ENCODE data around the gene S100A8. TPM values are rescaled to one million over a fixed set of nuclear protein-coding genes. Genes with fewer than 3 reads are reported as not detected.

S100A8 gene
- polyA plus RNA-seq, 3 donors, result 4,193 to 30,135 (median 27,689) TPM

GRCh38 chr1:153364766-153365666 lies 25.9 kb downstream of the S100A8 start:
- WGBS (ENCODE audit: insufficient coverage), result 41% methylated on average over 7 of the region's 12 CpGs
- H3K27ac Mint-ChIP-seq, result peak overlapping the region; percentile 68 to 98 (median 94)

More at GRCh38 chr1:153364766-153365666, 25.9 kb downstream of the S100A8 start:
- Mint-ChIP-seq H3K27me3 (ENCODE audit: low read depth in 3 of 3) (peaks cover 0 to 1% (median 0%) of the 10 kb centered on the region in 3 donors), H3K4me1 (peaks cover 99% of the 10 kb centered on the region), H3K36me3 (peaks cover 13 to 23% of the 10 kb centered on the region in 2 donors), H3K9me3 (peaks cover 0 to 2% (median 0%) of the 10 kb centered on the region in 7 donors), H3K4me3 (peak overlapping the region; percentile 13 to 19)
- H2AFZ ChIP-seq (ENCODE audit: insufficient read depth, low read depth, low read length, poor library complexity, severe bottlenecking), result no peak overlapping the region
- H3K36me3 ChIP-seq (replicated peaks in 1 of 2; ENCODE audit: control insufficient read depth in 1 of 2, insufficient read depth in 2 of 2, low read length in 2 of 2), result peaks cover 10 to 12% of the 10 kb centered on the region in 2 donors
- intact Hi-C loops (cut with micrococcal nuclease), result loop anchor here (1.0 to 10.0 kb wide), 2 partner anchors 9 to 210 kb away; no protein-coding TSS in a partner anchor
- peaks cover 98 to 100% of the 10 kb centered on the region in 2 donors for H3K4me1 ChIP-seq (ENCODE audit: control insufficient read depth in 1 of 2, insufficient read depth in 2 of 2, low read length in 2 of 2)
- no peaks in the 10 kb centered on the region for H3K9me3 ChIP-seq (replicated peaks in 1 of 2; ENCODE audit: control insufficient read depth in 1 of 2, insufficient read depth in 1 of 2, low read length in 2 of 2)
- H3K27me3 ChIP-seq (ENCODE audit: control insufficient read depth in 2 of 2, insufficient read depth in 2 of 2, low read length in 2 of 2), result no peaks in the 10 kb centered on the region
- peak overlapping the region; percentile 32 for H3K4me2 ChIP-seq (replicated peaks; ENCODE audit: extremely low read depth, low read length, poor library complexity, severe bottlenecking)
- H4K20me1 ChIP-seq (ENCODE audit: insufficient read depth, low read length), result peaks cover 17% of the 10 kb centered on the region
- TF ChIP-seq CTCF (IDR thresholded peaks at IDR 0.05), result no peak
- H3K4me3 ChIP-seq (replicated peaks in 1 of 3; ENCODE audit: low read depth in 2 of 3, low read length in 3 of 3), result peak overlapping the region in 1 of 3 experiments; percentile 24
- H3K79me2 ChIP-seq (ENCODE audit: insufficient read depth, low read length), result peaks cover 56% of the 10 kb centered on the region
- no peak overlapping the region for H3K9ac ChIP-seq (ENCODE audit: insufficient read depth, low read length, poor library complexity, severe bottlenecking)
- H3K27ac ChIP-seq (ENCODE audit: low read depth in 1 of 2, low read length in 2 of 2), result peak overlapping the region; percentile 78 to 85
- DNase-seq, result peak in 2 of 3 donors; percentile 47 to 74

All from CD14-positive monocyte (primary cell).